Neural cell (in vitro differentiated cells): Measurements from ENCODE around the gene LYPLAL1. TPM values are rescaled to one million over a fixed set of nuclear protein-coding genes. Genes with fewer than 3 reads are reported as not detected.

Experiments used
- H2AFZ ChIP-seq: fragments of 200-600, 300-800 bp; sonication (generic), shearing (Covaris generic); 2 replicates; pipeline ENCODE4 v1.6.0; 2014; ENCODE audit warnings: low read depth, mild to moderate bottlenecking, antibody characterized with exemption, low read length, moderate library complexity
- H3F3A ChIP-seq: fragments of 200-600 bp; shearing (Covaris generic); 2 replicates; pipeline ENCODE4 v1.6.1; 2016; ENCODE audit warnings: mild to moderate bottlenecking, moderate library complexity, mixed read lengths, antibody characterized with exemption, low read length; ENCODE audit not compliant: insufficient read depth, poor library complexity, severe bottlenecking
- H3K27ac ChIP-seq: fragments of 200-600, 300-800 bp; sonication (generic), shearing (Covaris generic); 2 replicates; pipeline ENCODE4 v1.5.1; 2014; ENCODE audit warnings: mild to moderate bottlenecking, low read length, moderate library complexity
- H3K27me3 ChIP-seq: fragments of 300-800, 200-600 bp; sonication (generic), shearing (Covaris generic); 2 replicates; pipeline ENCODE4 v1.6.0; 2014; ENCODE audit warnings: mild to moderate bottlenecking, low read depth, low read length, moderate library complexity; ENCODE audit not compliant: insufficient read depth
- H3K36me3 ChIP-seq: fragments of 300-800, 200-600 bp; sonication (generic), shearing (Covaris generic); 2 replicates; pipeline ENCODE4 v1.5.1; 2014; ENCODE audit warnings: mild to moderate bottlenecking, antibody characterized with exemption, low read length, moderate library complexity; ENCODE audit not compliant: insufficient read depth
- H3K4me2 ChIP-seq: fragments of 300-800, 200-600 bp; sonication (generic), shearing (Covaris generic); 2 replicates; pipeline ENCODE4 v1.6.0; 2014; ENCODE audit warnings: mild to moderate bottlenecking, low read length
- H3K4me3 ChIP-seq: fragments of 300-800, 200-600 bp; sonication (generic), shearing (Covaris generic); 2 replicates; pipeline ENCODE4 v1.5.1; 2014; ENCODE audit warnings: mild to moderate bottlenecking, low read length, moderate library complexity
- H3K79me2 ChIP-seq: fragments of 200-600 bp; shearing (Covaris generic); replicated peaks from 2 replicates; pipeline ENCODE4 v1.6.0; 2014; ENCODE audit warnings: mild to moderate bottlenecking, low read length, moderate library complexity; ENCODE audit not compliant: insufficient read depth
- H3K9ac ChIP-seq: fragments of 300-800, 200-600 bp; sonication (generic), shearing (Covaris generic); 2 replicates; pipeline ENCODE4 v1.6.1; 2016; ENCODE audit warnings: mild to moderate bottlenecking, low read length, mixed read lengths
- H3K9me2 ChIP-seq: fragments of 200-600 bp; shearing (Covaris generic); 2 replicates; pipeline ENCODE4 v1.6.1; 2016; ENCODE audit warnings: mild to moderate bottlenecking, low read length, mixed read lengths; ENCODE audit not compliant: insufficient read depth
- H3K9me3 ChIP-seq: fragments of 200-600, 300-800 bp; sonication (generic), shearing (Covaris generic); 2 replicates; pipeline ENCODE4 v1.6.1; 2016; ENCODE audit warnings: mild to moderate bottlenecking, mixed run types, low read length, moderate library complexity, mixed read lengths
- H4K20me1 ChIP-seq: fragments of 200-600 bp; shearing (Covaris generic); 2 replicates; pipeline ENCODE4 v1.6.1; 2016; ENCODE audit warnings: mild to moderate bottlenecking, mixed run types; ENCODE audit not compliant: insufficient read depth
- EP300 ChIP-seq: fragments of 450-650 bp; conservative IDR thresholded peaks from 2 replicates; pipeline ENCODE4 v1.6.1; 2014; ENCODE audit warnings: antibody characterized with exemption, mild to moderate bottlenecking, moderate library complexity; ENCODE audit not compliant: poor library complexity, severe bottlenecking
- EZH2 ChIP-seq: fragments of 200-600, 300-800 bp; shearing (Covaris generic), sonication (generic); IDR thresholded peaks from 2 replicates; pipeline ENCODE4 v1.6.1; 2014; ENCODE audit warnings: antibody characterized with exemption, low read length, borderline replicate concordance, mild to moderate bottlenecking; ENCODE audit not compliant: insufficient read depth, poor library complexity, severe bottlenecking
- MXI1 ChIP-seq: fragments of 450-650 bp; conservative IDR thresholded peaks from 2 replicates; pipeline ENCODE4 v1.6.1; 2014; ENCODE audit warnings: antibody characterized with exemption, mild to moderate bottlenecking; ENCODE audit not compliant: poor library complexity, severe bottlenecking
- POLR2AphosphoS5 ChIP-seq: IDR thresholded peaks from 2 replicates; pipeline ENCODE4 v1.6.1; 2012
- RAD21 ChIP-seq: fragments of 450-650 bp; conservative IDR thresholded peaks from 2 replicates; pipeline ENCODE4 v1.6.1; 2014; ENCODE audit warnings: antibody characterized with exemption, mild to moderate bottlenecking, moderate library complexity
- SMC3 ChIP-seq: fragments of 450-650 bp; conservative IDR thresholded peaks from 2 replicates; pipeline ENCODE4 v1.6.1; 2014; ENCODE audit warnings: antibody characterized with exemption, mild to moderate bottlenecking, moderate library complexity; ENCODE audit not compliant: poor library complexity
- TAF1 ChIP-seq: IDR thresholded peaks from 2 replicates; pipeline ENCODE4 v1.6.1; 2012; ENCODE audit warnings: low read depth
- polyA minus RNA-seq: library from RNA; depleted of rRNA, polyadenylated mRNA; stranded (reverse); fragments of >200 nt; gene quantifications from 2 replicates; pipeline ENCODE4 v1.2.3, GENCODE V29; 2014
- polyA plus RNA-seq: library from polyadenylated mRNA; depleted of rRNA; stranded (reverse); fragments of >200 nt; gene quantifications from 2 replicates; pipeline ENCODE4 v1.2.3, GENCODE V29; 2014
- TF ChIP-seq, protein P1 (sequence below): IDR thresholded peaks from 2 replicates; pipeline ENCODE4 v1.6.1; 2012; ENCODE audit warnings: borderline replicate concordance
- TF ChIP-seq, protein P2 (sequence below): fragments of 450-650 bp; IDR thresholded peaks from 2 replicates; pipeline ENCODE4 v1.5.1; 2014; ENCODE audit warnings: antibody characterized with exemption, mild to moderate bottlenecking, moderate library complexity; ENCODE audit not compliant: poor library complexity, severe bottlenecking

Gene LYPLAL1
- polyA plus RNA-seq (20.6 and 38.1 TPM in 2 replicates), polyA minus RNA-seq (48.7 and 51.9 TPM in 2 replicates)

DNA sequence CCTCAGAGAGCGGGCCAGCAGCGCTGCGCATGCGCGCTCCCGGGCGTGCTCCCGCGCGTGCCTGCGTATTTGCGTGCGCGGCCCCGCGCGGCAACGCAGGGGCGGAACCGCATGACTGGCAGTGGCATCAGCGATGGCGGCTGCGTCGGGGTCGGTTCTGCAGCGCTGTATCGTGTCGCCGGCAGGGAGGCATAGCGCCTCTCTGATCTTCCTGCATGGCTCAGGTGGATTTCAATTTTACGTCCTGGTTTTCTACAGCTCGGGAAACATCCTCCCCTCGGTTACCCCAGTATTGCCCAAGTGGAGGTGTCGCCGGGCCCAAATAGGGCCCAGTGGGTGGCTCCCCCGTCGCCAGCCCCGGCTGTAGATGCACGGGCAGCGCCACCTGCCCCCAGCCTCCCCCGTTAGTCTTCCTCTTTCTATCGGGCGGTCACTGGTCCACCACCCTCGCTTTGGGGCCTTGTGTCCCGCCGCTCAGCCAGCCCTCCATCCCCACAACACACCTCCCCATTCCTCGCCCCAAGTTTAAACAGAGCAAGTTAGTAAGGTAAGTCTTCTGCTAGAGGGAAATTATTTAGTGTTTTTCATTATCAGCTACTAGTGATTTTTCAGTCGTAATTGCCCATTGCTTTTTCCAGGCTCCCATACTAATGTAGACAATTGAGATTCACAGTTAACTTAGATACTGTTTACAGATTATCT, at the start of gene LYPLAL1:
Gene LYPLAL1 (plus strand): TSS at position 121 of the 702 bp plus-strand sequence. CDS start 13 bp downstream, at position 134.
- Histone ChIP-seq H3K27me3 (no peaks in the 10 kb centered on the region), H3K4me3 (peak within 1 kb of the TSS; percentile 81), H3F3A (no peaks in the 10 kb centered on the region), H3K36me3 (no peaks in the 10 kb centered on the region), H3K9me2 (no peaks in the 10 kb centered on the region), H3K79me2 (peaks cover 14% of the 10 kb centered on the region), H3K9ac (peak within 1 kb of the TSS; percentile 85), H4K20me1 (no peaks in the 10 kb centered on the region), H2AFZ (peak within 1 kb of the TSS; percentile 97), H3K9me3 (no peaks in the 10 kb centered on the region), H3K27ac (peak within 1 kb of the TSS; percentile 73), H3K4me2 (peak within 1 kb of the TSS; percentile 38)
- TF ChIP-seq EP300 (peak; percentile 44), EZH2 (no peak), TAF1 (peak; percentile 92), SMC3 (peak; percentile 70), RAD21 (peak; percentile 62), POLR2AphosphoS5 (peak; percentile 99), MXI1 (peak; percentile 70)
- TF ChIP-seq, protein P1, sequence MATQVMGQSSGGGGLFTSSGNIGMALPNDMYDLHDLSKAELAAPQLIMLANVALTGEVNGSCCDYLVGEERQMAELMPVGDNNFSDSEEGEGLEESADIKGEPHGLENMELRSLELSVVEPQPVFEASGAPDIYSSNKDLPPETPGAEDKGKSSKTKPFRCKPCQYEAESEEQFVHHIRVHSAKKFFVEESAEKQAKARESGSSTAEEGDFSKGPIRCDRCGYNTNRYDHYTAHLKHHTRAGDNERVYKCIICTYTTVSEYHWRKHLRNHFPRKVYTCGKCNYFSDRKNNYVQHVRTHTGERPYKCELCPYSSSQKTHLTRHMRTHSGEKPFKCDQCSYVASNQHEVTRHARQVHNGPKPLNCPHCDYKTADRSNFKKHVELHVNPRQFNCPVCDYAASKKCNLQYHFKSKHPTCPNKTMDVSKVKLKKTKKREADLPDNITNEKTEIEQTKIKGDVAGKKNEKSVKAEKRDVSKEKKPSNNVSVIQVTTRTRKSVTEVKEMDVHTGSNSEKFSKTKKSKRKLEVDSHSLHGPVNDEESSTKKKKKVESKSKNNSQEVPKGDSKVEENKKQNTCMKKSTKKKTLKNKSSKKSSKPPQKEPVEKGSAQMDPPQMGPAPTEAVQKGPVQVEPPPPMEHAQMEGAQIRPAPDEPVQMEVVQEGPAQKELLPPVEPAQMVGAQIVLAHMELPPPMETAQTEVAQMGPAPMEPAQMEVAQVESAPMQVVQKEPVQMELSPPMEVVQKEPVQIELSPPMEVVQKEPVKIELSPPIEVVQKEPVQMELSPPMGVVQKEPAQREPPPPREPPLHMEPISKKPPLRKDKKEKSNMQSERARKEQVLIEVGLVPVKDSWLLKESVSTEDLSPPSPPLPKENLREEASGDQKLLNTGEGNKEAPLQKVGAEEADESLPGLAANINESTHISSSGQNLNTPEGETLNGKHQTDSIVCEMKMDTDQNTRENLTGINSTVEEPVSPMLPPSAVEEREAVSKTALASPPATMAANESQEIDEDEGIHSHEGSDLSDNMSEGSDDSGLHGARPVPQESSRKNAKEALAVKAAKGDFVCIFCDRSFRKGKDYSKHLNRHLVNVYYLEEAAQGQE, result peak; percentile 95
- TF ChIP-seq, protein P2, sequence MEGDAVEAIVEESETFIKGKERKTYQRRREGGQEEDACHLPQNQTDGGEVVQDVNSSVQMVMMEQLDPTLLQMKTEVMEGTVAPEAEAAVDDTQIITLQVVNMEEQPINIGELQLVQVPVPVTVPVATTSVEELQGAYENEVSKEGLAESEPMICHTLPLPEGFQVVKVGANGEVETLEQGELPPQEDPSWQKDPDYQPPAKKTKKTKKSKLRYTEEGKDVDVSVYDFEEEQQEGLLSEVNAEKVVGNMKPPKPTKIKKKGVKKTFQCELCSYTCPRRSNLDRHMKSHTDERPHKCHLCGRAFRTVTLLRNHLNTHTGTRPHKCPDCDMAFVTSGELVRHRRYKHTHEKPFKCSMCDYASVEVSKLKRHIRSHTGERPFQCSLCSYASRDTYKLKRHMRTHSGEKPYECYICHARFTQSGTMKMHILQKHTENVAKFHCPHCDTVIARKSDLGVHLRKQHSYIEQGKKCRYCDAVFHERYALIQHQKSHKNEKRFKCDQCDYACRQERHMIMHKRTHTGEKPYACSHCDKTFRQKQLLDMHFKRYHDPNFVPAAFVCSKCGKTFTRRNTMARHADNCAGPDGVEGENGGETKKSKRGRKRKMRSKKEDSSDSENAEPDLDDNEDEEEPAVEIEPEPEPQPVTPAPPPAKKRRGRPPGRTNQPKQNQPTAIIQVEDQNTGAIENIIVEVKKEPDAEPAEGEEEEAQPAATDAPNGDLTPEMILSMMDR, result peak; percentile 53

DNA sequence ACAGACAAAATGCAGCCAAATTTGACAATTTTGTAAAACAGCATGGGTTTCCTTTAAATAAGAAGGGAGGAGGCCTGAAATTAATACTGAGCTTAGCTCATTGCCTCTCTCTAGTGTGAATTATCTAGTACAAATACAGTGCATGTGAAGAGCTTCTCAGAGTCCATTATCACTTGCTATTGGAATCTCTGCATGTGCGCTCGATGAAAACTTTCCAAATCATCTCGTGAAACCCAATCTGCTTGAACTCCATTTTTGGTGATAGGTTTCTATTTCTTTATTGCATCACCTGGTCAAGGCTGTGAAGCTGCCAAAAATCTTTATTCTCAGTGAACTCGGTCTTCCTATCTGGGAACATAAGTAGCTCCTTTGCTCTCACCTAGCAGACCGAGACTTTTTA, 49.5 kb upstream of the LYPLAL1 start:
- H2AFZ ChIP-seq, result no peak overlapping the region
- no peak for TF ChIP-seq TAF1

More for the DNA sequence above, 49.5 kb upstream of the LYPLAL1 start:
- H3K36me3 ChIP-seq, result no peaks in the 10 kb centered on the region
- no peaks in the 10 kb centered on the region for H3F3A ChIP-seq
- H3K4me3 ChIP-seq, result no peak overlapping the region
- no peak overlapping the region for H3K9ac ChIP-seq
- no peaks in the 10 kb centered on the region for H3K9me2 ChIP-seq
- no peaks in the 10 kb centered on the region for H4K20me1 ChIP-seq
- no peaks in the 10 kb centered on the region for H3K9me3 ChIP-seq
- no peaks in the 10 kb centered on the region for H3K27me3 ChIP-seq
- no peak overlapping the region for H3K27ac ChIP-seq
- no peak overlapping the region for H3K4me2 ChIP-seq
- H3K79me2 ChIP-seq, result no peaks in the 10 kb centered on the region
